GM12864 (cell line): Measurements from ENCODE around the gene CUL4A.

Experiments
- DNase-seq: peaks from one replicate; pipeline ENCODE4 v3.0.0-alpha.2; 2011; ENCODE audit warnings: low read depth
- H3K4me3 ChIP-seq: 2 replicates; pipeline ENCODE4 v1.5.1; 2011; ENCODE audit warnings: mild to moderate bottlenecking, low read depth, low read length, control low read depth
- TF ChIP-seq, protein P1 (sequence below): IDR thresholded peaks from 2 replicates; pipeline ENCODE4 v1.5.1; 2011; ENCODE audit warnings: low read depth, mild to moderate bottlenecking, moderate library complexity, low read length, control low read depth, inconsistent platforms; ENCODE audit errors: missing control alignments

The CUL4A gene

DNA sequence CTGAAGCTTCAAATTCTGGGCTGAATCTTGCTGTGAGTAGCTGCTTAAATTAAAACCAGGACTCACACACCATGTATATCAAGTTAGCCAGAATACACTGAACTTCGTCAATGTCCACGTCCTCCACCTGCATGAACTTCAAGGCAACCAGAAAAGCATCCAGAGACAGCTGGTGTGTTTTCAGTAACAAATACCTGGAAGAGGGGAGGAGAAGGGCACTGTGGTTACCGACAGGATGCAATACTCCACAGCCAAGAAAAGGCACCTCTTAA is 30.6 kb upstream of the CUL4A start:
- H3K4me3 ChIP-seq = no peak overlapping the region
- TF ChIP-seq, protein P1, sequence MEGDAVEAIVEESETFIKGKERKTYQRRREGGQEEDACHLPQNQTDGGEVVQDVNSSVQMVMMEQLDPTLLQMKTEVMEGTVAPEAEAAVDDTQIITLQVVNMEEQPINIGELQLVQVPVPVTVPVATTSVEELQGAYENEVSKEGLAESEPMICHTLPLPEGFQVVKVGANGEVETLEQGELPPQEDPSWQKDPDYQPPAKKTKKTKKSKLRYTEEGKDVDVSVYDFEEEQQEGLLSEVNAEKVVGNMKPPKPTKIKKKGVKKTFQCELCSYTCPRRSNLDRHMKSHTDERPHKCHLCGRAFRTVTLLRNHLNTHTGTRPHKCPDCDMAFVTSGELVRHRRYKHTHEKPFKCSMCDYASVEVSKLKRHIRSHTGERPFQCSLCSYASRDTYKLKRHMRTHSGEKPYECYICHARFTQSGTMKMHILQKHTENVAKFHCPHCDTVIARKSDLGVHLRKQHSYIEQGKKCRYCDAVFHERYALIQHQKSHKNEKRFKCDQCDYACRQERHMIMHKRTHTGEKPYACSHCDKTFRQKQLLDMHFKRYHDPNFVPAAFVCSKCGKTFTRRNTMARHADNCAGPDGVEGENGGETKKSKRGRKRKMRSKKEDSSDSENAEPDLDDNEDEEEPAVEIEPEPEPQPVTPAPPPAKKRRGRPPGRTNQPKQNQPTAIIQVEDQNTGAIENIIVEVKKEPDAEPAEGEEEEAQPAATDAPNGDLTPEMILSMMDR = no peak
- no peak for DNase-seq

DNA sequence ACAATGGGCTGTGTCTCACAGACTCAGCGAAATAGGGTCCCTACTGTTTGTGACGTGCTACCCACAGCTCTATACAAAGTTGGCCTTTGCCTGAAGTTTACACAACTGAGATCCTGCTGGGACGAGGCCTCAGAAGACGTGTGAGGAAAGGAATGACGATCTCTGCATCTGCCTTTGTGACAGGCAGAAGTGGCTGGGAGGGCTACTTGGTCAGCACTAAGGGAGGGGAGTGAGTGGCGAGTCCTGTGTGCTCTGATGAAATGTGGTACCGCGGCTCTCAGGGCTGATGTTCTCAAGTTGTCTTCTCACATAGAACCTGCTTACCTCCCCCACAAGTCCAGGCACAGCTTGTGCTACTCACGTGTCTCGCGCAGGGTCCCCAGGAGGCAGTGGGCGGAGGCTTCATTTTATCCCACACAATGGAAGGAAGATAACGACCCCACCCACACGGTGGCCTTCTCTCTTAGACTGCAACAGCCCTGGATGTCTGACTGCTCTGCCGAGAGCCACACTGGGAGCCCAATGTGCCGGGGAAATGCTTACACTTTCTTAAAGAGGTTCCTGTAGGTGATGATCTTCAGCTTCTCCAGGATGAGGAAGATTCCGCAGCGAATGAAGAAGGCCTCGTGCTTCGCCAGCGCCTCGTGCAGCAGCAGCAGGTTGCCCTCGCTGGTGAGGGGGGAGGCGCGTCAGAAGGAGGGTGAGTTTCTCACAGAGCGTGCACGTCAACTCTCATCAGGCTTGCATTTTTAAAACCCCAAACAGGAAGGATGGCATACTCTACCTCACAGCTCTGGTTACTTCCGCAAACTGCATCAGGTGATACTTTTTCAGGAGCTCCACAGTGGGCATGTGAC is 29.8 kb upstream of the CUL4A start:
- no peak overlapping the region for H3K4me3 ChIP-seq
- TF ChIP-seq, protein P1 = no peak
- DNase-seq = no peak

DNA sequence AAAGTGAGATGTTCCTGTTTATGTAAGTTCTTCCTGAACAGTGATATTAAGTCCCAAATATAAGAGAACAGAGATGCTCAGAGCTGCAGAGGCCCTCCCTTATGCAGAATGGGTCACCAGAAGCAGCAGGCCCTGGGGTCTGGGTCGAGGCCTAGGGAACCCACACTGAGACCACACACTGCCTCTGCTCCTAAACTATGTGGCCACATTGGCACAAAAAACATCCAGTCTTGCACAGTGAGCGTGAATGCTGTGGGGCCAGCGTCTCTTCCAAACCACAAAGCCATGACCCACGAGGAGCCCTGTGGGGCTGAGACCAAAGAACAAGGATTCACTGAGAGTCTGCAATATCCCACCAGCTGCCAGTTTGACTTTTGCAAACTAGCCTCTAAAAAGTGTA is 27.4 kb upstream of the CUL4A start:
- H3K4me3 ChIP-seq = no peak overlapping the region
- no peak for DNase-seq
- TF ChIP-seq, protein P1 = no peak

DNA sequence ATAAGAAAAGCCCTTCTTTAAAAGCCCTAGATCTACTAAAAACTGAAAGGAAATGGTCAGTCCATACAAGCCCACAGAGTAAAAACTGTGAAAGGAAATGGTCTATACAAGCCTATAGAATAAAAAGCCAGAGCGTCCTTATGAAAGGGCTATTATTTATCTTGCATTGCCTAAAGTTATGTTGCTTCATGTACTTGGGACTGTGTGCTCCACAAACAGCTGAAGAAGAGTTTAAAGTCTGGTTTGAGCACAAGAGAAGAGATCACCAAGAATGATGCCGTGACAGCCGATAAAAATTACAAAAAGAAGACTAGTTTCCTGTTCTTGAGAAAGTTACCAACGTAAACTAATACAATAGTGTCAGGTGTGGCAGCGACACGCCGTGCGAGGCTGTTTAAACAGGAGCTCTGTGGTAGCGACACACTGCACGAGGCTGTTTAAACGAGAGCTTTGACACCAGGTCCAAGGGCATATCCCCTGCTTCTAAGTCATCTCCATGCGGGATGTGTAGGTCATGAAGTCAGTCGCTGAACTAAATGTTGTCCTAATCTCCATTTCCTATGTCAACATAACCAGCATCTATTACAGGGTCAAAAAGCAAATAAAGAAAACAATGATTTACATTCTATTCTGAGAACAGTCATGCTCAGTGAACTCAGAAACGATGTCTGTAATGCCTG is 25.8 kb upstream of the CUL4A start:
- DNase-seq = no peak

DNA sequence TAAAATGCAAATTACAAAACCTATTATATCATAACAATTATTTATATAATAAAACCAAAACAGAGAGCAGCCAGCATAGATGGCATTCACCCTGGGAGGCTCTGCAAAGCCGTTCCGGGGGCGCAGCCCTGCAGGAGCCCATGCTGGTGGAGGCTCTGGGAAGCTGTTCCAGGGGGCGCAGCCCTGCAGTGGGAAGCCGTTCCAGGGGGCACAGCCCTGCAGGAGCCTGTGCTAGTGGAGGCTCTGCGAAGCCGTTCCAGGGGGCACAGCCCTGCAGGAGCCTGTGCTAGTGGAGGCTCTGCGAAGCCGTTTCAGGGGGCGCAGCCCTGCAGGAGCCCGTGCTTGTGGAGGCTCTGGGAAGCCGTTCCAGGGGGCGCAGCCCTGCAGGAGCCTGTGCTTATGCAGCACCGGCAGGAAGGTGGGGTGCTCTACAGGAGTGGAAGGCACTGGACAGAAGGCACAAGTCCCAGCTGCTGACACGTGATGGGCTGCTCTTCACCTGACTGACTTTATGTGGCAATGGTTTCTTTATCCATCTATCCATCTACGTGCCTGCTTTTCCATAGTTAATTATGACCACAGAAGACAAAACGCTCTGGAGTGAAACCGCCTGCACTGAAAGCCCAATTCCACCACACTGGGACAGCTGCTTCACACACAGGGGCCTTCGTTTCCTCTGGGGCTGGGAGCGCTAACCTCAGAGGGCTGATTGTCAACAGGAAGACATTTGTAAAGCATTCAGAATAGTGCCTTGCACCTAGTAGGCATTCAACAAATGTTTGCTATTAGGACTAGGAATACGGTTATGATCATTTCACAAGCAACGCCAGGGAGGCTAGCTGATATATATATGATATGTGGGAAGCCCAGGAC is 24.6 kb upstream of the CUL4A start:
- H3K4me3 ChIP-seq = no peak overlapping the region
- DNase-seq = no peak
- TF ChIP-seq, protein P1 = no peak

More for the DNA sequence above, 25.8 kb upstream of the CUL4A start:
- TF ChIP-seq, protein P1 = no peak
- H3K4me3 ChIP-seq = no peak overlapping the region

DNA sequence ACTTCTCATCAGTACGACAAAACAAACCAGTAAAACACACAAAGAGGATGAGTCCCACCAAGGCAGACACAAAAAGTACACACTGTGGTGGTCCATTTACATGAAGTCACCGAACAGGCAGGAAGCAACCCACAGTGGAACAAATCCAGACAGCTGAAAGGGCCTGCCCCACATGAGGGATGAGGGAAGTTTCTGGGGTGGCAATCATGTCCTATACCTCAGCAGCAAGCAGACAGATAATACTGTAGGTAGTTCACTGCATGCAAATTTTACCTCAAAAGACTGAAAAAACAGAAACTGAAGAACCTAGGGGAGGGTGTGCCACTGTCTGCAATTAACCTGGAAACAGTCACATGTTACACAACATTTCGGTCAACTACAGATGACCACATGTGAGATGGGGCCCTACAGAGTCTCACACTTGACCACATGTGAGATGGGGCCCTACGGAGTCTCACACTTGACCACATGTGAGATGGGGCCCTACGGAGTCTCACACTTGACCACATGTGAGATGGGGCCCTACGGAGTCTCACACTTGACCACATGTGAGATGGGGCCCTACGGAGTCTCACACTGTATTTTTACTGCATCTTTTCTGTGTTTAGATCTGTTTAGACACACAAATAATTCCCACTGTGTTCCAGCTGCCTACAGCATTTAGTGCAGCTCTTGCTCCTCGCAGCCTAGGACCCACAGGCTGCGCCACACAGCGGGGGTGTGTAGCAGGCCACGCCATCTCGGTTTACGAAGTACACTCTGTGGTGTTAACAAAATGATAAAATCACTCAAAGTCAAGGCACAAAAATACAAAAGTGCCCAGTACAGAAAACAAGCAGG is 23.1 kb upstream of the CUL4A start:
- DNase-seq = no peak
- no peak overlapping the region for H3K4me3 ChIP-seq
- TF ChIP-seq, protein P1 = no peak
